ENCODE data around the gene IFRD1.
A peak's percentile ranks its signal among the peaks of the same experiment; 100 is the strongest.
"Not testable (repeated sequence)": the region's sequence is repeated elsewhere in the genome, so short reads cannot be mapped to it uniquely, and the experiment has no call there.

The IFRD1 gene

DNA sequence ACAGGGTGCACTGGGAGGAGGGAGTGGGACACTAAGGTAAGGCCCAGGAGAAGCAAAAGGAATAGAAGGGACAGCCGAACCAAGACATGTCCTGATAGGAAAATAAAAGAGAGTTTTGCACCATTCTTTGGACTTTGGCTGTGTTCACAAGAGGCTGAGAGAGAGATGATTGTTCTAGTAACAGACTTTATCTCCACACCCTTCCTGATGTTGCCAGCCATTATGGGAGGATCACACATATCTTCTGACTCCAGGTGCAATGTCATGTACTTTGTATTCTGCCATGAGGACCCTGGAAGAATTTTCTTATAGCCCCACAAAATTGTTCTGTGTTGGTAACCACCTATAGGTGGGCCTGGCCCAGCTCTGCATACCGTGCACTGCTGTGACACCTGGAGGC, 41.9 kb downstream of the IFRD1 start:
- no peak for DNase-seq

DNA sequence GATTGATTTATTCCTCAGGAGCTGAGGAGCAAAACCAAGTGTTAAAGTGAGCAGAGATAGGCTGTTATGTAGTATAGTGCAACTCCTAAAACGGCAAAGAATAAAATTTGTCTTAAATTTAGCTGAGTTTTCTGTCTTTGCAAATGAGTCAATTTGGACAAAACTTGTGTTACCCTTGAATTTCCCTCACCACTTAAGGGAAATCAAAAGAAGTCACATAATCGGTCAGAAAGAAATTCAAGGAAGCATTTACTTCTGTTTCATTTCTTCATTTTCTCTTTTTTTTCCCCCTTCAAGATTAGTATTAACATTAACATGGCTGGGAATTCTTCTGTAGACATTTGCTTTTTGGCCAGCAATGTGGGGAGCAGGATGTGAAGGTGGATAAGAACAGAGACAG, 44.4 kb downstream of the IFRD1 start:
- DNase-seq = no peak

DNA sequence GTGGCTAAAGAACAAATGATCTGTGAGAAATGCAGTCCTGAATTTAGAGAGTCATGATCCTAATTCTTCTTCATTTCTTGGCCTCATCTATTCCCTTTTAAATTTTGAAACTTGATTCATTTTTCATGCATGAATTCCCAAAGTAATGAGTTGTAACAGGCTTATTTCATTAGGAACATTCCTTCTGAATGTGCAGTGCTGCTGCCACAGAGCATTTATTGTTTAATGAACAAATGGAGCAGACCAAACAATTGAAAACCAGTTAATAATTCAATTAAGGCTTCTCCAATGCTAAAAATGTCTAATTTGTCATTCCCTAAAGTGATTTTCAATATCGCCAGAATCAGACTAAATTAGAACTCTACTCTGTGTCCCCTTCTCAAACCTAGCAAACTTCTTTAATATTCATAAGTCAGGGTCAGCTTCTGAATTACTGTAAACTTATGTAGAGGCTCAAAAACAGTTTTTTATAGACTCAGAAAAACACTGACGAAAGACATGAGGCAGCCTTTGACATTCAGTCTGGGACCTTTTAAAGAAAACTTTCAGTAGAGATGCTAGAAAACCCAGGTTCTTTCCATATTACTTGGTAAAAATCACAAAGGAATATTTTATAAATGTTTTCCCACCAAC, 45.0 kb downstream of the IFRD1 start:
- DNase-seq = no peak

DNA sequence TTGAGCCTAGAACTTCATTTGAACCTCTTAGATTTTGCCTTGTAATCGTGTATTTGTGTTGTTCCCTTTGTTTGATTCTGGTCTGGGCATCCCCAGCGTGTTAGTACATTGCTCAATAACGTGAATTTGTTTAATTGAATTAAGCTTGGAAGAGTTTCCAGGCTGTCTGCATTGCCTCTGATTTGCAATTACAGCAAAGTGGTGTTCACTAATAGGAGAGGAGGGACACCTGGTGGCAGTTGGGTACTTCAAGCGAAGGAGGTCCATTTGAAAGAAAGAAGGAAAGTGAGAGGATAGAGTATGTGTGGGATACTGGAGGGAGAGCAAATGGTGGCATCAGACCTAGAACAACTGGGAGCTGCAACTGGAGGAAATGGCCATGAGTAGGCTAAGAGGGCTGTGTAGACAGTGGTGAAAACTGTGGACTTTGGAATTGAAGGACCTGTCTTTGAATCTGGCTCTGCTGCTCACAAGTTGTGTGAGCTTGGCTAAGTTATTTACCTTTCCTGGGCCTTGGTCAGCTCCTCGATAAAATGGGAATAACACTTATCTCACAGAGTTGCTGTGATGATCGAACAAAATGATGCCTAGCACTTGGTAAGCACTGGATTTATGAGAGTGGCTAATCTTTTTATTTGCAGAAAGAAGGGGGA, 45.7 kb downstream of the IFRD1 start:
- DNase-seq = peak; percentile 23

DNA sequence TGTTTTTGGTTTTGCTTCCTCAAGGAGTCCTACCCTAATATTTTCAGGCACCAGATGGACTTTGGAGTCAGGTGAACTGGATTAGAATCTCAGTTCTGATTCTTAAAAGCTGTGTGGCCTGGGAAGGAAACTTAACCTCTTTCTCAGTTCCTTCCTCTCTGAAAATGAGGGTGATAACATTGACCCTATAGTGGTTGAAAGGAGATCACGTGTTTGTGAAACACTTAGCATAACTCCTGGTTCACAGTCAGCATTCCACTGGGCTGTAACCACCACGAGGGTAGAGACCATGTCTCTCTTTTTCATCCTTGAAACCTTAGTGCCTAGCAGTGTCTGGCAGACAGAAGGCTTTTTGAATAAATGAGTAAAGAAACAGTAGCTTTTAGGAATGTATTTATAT, 47.2 kb downstream of the IFRD1 start:
- no peak for DNase-seq

DNA sequence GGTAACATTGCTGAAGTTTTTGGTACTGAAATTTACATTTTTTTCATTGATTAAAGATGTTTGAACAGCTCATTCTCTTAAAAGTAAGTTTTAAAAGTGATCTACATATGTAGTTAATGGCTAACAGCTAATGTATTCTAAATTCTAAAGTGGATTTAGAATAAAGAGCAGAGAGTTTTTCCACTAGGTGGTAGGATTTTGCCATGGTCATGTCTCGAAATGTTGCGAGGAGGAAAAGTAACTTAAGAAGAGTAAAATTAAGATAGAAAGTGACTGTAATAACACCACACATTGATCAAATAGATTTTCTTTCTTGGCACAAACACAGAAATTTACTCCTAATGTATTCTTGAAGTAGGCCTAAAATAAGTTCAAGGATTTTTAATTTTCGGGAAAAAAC, 50.4 kb downstream of the IFRD1 start:
- no peak for DNase-seq

DNA sequence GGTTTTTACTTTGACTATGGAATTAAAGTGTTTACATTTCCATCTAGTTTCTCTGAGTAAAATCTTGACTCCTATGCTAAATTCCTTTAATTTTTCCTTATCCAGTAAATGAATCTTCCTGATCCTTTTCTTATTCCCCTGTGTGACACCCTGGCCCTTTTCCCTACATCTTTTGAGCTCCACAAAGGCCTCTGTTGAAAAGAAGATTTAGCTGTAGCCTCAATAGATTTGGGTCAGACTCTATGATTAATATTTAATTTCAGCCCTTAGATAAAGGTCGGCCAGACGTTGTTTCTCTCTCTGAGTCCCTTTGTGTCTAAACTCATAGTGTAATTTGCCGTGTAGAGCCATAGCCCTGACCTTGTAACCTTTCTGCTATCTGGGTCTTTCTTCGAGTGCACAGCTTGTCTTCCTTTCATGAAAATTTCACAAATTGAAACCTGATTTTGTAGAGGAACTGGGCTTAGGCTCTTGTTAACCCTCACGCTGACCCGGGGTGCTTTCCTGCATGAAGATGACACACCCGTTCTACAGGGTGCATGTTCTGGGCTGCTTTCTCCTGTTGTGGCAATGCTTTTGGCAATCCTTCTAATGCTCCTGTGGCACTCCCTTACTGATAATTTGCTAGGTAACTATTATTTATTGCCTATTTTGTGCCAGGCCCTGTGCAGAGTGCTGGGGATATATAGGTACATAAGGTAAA, 51.7 kb downstream of the IFRD1 start:
- no peak for DNase-seq

DNA sequence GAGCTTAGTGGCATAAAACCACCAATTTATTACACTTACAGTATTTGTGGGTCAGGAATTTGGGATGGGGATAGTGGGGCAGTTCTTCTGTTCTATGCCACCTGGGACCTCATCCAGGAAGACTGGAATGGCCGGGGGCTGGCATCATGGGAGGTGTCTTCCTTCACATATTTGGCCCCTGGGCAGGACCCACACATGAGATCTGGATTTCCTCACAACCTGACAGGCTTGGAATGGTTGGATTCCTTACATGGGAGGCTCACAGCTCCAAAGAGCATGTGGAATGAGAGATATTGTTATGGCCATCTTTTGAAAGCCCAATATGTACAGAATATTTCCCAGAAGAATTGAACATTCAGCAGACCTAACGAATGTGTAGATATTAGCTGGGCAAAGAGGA, 52.4 kb downstream of the IFRD1 start:
- DNase-seq = no peak

DNA sequence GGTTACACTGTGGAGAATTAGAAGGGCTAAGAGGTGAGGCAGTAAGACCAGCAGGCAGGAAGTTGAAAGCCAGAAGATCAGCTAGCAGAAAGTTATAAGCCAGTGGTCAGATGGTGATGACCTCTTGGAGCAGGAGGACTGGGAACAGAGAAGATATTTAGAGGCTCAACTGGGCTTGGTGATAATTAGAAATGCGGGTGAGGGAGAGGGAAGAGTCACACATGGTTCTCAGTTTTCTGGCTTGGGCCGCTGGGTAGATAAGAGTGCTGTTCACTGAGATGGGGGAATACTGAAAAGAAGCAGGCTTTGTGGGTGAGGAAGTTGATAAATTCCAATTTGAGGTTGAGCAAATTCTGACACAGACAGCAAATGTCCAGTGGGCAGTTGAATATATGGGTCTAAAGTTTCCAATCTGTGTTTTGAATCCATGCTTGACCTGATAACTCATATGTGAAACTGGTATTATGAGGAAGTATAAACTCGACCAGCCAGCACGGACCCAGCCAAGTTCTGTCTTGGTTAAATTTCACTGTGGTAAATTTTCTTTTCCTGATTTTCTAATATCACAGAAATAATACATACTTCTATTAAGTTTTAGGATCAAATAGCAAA, 53.2 kb downstream of the IFRD1 start:
- no peak for DNase-seq

DNA sequence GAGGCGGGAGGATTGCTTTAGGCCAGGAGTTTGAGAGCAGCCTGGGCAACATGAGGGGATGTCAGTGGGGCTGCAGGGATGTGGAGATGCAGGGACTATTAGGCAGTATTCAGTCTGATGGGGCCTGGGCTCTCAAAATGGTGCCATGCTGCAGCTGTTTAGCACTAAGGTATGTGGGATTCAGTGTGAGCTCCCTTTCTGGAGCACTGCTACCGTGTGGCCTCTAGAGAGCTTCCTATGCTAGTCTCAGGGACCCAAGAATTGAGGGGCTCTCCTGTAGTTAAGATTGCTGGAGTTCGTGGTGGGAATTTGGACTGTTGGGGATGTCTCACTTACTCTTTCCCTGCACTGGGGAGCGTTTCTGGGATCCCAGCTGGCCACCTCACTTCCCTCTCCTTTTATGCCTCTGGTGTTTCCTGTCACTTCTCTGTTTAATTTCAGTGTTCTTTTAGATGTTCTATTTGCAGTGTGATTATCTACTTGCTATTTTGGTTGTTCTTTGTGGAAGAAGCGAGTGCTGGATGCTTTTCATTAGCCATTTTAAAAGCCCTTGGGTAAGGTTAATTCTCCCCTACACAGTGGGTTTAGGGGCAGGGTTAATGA, 53.9 kb downstream of the IFRD1 start:
- no peak for DNase-seq

DNA sequence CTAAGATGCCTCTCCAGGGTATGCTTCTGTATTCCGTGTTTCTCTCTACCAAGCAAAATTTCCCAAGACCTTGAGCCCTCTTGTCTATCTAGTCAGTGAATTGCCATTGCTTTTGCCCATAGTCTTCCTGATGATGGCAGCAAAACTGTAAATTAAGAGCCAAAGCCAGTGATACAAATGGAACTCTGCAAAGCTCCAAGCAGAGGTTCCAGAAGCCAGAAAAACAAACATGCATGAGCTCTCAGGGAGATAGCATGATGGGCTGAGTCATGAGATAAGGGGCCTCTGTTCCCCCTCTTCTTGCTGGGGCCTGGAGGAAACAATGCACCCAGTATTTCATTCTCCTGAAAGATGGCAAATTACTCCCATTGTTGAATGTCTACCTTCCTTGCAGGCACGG, 55.2 kb downstream of the IFRD1 start:
- no peak for DNase-seq

DNA sequence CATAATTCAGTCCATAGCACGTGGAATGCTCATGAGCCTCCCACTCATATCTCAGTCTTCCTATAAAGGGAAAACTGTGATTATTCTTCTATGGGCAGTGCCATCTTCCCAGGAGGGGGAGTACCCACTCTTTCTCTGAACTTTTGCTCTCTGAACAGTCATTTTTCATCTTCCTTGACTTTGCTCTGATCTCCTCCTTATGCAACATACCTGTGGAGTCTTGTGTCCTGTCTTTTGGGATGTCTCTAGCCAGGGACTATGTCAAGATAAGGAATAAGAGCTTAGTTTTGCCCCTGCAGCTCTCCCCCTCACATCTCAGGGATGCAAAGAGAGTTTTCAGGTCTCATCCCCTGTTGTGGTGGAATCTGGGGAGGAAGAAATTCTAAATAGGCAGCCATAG, 58.1 kb downstream of the IFRD1 start:
- DNase-seq = no peak

DNA sequence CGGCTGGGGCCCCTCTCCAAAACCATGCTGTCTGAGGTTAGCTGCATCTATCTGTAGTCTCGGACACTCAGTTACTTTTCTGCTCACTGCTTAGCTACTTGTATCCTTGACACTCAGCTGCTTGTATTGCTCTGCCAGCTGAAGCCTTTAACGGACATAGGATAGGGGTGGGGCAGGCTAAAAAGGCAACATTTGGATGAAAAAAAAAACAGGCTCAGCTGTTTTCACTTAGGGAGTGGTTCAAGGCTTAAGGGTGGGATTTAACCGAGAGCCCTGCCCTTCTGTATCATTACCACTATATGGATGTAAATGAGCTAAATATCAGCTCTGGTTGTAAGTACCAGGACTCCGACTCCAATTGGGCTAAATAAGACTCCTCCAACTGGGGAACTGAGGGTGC, 59.1 kb downstream of the IFRD1 start:
- DNase-seq = no peak

DNA sequence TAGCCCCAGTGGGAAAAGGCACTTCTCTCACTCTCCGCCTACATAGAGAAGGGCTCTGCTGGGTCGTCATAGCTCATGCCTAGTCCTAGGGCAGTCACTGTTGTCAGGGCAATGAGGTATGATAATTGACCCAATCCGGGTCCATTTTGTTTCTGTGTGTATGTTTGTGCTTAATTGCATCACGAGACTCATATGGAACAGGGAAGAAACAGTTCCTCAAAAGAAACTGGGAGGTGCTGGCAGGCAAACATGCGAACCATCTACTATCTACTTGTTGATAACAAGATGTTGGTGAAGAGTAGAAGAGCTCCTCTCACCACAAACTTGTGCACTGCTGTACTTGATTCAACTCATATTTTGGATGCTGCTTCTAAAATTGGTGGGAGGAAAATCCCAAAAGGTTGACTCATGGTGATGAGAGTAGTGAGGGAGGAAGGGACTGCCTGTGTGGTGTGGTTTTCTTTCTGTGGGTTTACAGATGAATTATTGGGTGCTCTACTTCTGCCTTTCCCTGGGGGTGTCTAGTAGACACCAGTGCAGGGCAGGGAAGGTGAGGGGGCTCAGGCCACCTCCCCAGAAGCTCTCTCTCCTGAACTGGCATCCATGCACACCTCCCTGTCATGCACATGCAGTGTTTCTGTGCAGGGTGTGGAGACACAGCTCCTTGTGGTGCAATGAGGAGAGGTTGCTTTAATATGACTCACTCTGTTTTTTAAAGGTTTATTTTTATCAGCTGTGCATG, 59.9 kb downstream of the IFRD1 start:
- DNase-seq = peak; percentile 44

DNA sequence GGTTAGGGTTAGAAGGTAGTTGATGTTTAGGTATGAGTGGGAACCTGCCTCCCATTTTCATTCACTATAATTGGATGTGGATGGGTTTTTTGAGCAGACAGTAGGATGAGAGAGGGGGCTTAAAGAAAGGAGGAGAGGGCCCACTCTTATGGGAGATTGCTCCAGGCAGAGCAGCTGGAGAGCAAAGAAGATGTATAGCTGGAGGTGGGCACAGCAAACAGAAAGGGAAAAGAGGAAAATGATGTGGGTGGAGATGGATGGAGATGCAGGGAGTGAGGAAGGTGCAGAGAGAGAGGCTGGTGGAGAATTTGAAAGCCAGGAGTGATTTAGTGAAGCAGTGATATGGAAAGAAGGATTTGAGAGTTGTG, 60.5 kb downstream of the IFRD1 start:
- no peak for DNase-seq

DNA sequence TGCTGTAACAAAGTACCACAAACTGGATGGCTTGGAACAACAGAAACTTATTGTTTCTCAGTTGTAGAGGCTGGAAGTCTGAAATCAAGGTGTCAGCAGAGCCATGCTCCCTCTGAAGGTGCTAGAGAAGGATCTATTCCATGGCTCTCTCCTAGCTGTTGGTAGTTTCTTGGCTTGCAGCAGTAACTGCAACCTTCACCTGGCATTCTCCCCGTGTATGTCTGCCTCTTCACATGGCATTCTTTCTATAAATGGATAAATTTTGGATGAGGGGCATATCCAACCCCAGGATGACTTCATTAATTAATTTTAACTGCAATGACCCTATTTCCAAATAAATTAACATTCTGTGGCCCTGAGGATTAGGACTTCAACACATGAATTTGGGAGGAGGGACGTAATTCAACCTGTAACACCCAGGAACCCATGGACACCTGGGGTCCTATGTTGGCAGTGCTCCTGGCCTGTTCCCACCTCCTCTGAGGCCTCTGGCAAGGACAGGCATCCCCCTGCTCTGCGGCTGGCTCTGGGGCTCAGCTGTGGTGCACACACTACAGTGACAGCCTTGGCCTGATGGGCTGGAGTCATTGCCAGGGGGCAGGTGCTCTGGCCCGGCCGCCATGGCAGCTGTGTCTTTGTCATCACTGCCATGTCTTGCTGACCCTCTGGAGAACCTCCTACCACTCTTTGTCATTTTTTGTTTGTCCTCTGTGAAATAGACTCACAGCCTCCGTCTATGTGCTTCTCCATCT, 61.4 kb downstream of the IFRD1 start:
- no peak for DNase-seq

DNA sequence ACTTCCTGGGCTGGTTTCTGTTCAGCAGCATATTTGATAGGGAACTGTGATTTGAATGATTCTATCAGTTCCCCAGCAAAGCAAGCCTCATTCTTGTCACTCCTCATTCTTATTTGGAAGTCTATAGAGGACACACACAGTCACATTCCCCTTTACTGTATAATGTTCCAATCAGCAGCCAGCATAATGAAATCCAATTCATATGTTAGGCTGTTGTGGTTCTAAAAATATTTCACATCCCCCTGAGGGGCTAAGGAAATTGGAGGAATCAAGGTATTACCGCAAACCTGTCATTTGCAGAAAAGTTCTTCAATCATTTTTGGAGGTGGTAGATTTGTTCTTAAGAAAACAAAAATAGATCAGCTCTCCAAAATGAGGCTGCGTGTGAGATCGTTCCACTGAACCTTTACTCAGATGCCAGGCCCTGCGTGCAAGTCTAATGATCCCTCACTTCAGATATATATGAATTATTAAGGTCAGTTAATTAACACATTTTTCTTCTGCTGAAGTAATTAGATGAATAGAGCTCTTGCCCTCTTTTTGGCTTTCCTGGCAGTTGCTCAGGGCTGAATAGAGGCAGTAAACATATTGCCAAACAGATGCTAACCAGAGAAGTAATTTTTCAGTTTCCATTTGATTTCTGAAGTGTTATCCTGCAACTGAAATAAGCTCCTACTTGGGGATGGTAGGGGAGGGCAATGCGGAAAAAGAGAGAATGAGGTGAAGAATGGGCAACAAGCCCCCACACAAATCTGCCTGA, 62.4 kb downstream of the IFRD1 start:
- no peak for DNase-seq

DNA sequence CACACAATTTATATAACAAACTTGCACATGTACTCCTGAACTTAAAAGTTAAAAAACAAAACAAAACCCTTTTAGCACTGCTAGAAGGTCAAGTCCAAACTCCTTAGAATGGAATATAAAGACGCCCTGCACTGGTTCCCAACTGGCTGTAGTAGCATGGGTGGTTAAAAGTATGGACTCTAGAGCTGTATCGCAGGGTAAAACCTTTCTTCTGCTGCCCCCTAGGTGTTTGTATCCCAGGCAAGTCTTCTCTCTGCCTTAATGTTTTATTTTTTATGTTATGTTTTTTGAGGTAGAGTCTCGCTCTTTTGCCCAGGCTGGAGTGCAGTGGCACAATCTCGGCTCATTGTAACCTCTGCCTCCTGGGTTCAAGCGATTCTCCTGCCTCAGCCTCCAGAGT, 65.7 kb downstream of the IFRD1 start:
- DNase-seq = no peak

DNA sequence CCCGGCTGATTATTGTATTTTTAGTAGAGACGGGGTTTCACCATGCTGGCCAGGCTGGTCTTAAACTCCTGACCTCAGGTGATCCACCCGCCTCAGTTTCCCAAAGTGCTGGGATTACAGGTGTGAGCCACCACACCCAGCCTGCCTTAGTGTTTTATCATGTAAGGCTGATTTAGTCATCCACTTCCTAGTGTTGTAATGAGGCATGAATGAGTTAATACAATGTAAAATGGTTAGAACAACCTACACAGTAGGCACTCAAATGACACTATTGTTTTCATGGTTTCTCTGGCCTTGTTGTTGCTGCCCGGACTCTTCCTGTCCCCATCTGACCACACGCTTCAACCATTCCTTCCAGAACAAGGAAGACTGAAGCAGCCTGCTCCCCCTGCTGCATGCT, 66.2 kb downstream of the IFRD1 start:
- DNase-seq = not testable (repeated sequence)

DNA sequence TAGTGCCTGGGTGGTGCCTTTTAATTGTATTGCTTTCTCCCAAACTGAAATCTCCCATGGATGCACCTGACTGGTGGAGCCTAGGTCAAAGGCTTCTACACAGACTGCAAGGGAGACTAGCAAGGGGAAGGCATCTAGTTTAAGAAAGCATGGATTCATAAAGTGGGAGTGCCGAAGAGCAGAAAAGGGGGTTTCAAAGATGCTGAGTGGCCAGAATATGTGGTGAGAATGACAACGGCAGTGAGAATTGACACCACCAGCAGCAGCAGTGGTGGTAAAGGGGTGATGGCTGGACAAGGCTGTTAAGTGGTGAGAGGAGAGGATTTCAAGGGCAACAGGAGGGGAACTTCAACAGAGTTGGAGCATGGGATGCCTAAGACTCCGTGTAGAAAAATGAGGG, 67.2 kb downstream of the IFRD1 start:
- no peak for DNase-seq

DNA sequence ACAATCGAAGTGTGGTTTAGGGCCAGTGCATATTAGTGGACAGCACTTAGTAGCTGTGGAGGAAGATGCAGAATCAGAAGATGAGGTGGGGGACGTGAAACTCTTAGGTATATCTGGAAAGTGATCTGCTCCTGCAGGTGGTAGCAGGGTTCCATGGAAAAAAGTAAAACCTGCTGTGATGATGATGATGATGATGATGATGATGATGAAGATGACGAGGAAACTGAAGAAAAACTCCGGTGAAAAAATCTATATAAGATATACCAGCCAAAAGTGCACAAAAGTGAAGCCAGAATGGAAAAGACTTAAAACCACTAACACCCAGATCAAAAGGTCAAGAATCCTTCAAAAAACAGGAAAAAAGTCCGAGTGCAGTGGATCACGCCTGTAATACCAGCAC, 70.5 kb downstream of the IFRD1 start:
- DNase-seq = no peak

DNA sequence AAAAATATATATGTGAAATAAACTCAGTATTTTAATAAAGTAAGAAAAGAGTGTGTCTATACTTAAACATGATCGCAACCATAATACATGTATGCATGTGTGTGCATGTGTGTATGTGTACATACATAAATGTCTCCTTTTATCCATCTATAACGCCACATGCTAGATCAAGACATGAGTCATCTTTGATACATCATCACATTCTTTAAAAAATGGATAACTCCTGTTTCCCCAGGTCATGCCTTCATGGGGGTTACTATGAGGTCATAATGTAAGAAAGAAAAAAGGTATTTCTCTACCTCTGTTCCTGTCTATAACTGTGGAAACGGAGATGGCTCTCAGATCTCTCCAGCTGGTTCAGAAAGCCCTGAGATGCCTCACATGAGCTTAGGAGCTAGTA, 71.7 kb downstream of the IFRD1 start:
- no peak for DNase-seq
